Kidney tubule cell (primary cell): Measurements from ENCODE around the gene OLFM4.
A peak's percentile ranks its signal among the peaks of the same experiment; 100 is the strongest.
"Not testable (repeated sequence)": the region's sequence is repeated elsewhere in the genome, so short reads cannot be mapped to it uniquely, and the experiment has no call there.

Source experiments
- DNase-seq: peaks from one replicate; pipeline ENCODE4 v3.0.0-alpha.2; 2018; ENCODE audit warnings: low spot score

Gene OLFM4

GRCh38 chr13:53028637-53029203 lies at the start of gene OLFM4:
OLFM4 (plus strand) TSS chr13:53028813; CDS start chr13:53028837, 24 bp downstream.
- DNase-seq = peak; percentile 2

- DNase-seq = no peak
Observed at GRCh38 chr13:52978989-52979388, 49.6 kb upstream of the OLFM4 start.

DNA sequence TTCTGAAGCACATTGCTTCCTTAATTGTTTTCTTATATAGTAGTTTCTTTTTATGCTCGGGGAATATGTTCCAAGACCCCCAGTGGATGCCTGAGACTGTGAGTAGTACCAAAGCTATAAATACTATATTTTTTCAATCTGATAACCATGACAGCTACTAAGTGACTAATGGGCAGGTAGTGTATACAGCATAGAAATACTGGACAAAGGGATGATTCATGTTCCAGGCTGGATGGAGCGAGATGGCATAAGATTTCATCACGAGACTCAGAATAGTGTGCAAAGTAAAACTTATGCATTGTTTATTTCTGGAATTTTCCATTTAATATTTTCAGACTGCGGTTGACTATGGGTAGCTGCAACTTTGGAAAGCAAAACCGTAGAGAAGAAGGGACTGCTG lies 47.9 kb upstream of the OLFM4 start:
- DNase-seq = peak; percentile 19

DNA sequence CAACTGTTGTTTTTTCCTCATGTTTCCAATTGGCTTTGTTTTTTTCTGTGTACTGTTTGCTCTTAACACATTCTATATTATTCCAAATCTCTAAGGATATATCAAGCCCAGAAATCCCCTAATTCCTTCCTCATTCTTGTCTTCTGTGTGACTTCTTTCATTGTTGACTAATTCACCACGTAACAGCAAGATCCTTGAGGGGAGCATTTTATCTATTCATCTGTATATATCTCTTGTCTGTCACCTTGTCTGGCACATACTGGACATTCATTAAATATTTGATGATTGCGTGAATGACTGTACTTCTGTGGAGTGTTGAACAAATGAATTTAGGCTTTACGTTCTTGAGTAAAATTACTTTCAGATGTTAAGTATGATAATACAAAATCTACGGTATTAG lies 44.8 kb upstream of the OLFM4 start:
- DNase-seq = peak; percentile 79

GRCh38 chr13:52984881-52985363 lies 43.7 kb upstream of the OLFM4 start:
- DNase-seq = no peak

- no peak for DNase-seq
Observed at GRCh38 chr13:52991344-52992020, 37.1 kb upstream of the OLFM4 start.

- DNase-seq = no peak
Observed at GRCh38 chr13:52992110-52992509, 36.5 kb upstream of the OLFM4 start.

DNA sequence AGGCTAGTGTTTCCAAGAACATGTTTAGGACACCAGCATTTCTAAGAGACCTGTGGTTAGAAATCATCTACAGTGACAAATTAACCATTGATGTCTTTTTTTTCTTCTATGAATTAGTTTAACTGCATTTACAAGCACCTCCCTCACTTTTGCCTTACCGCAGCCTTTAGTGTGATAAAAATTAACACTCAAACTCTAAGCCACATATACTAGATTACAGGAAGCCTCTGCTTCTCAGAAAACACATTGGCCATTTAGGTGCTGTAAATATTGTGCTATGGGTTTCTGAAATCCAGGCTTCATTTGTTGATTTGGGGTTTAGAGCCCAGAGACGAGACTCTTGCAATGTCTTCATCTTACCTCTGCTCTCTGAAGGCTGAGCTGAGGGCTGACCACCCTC lies 34.6 kb upstream of the OLFM4 start:
- no peak for DNase-seq

- DNase-seq = no peak
Observed at GRCh38 chr13:52994865-52995264, 33.7 kb upstream of the OLFM4 start.

DNA sequence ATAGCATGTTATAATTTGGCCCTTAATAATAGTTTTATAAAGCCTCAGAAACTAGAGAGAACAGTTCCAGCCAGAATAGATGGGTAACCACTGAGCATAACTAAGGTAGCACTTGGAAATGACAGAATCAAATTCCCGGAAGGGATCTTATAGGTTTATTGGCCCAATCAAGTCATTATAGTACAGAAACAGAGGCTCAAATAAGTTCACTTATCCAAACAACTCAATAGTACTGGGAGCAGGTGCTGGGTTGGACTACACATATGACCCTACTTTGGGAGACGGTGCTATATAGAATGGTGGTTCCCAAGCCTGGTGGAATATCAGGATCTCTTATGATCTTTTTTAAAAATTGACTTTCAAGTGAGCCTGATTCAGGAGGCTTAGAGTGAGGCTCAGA lies 32.7 kb upstream of the OLFM4 start:
- DNase-seq = no peak

GRCh38 chr13:52997951-52998876 lies 30.4 kb upstream of the OLFM4 start:
- DNase-seq = no peak

- no peak for DNase-seq
Observed at GRCh38 chr13:52999093-52999696, 29.4 kb upstream of the OLFM4 start.

DNA sequence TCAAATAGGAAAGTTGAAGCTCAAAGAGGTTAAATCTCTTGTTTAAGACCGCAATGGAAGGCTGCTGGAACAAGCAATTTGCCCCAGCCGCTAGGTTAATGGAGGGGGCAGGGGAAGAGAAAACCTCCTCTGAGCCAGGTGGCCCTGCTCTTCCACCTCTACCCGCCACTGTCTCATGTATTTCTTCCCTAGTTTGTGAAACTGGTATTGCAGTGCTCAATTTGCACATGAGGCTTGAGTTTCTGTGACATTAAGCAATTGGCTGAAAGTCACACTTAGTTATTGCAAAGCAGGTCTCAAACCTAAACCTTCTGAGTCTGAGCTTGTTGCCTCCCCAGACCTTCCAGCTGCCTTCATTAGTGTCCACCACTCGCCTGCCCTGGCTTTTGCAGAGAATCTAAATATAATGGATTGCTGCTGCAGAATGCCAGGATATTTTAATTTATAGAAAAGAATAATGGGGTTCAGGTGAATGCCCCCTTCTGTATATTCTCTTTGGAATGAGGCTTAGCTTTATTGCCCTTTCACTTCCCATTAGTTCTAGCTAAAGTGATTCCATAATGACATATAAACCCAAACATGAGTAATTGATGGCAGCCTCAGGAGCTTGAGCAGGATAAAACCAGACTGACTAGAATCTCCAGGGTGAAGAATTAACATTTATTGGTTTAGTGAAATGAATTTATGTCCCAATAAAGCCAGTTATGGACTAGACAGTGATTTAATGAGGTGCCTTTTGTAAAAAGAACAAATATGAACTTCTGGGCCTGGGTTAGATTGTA lies 27.0 kb upstream of the OLFM4 start:
- DNase-seq = no peak

DNA sequence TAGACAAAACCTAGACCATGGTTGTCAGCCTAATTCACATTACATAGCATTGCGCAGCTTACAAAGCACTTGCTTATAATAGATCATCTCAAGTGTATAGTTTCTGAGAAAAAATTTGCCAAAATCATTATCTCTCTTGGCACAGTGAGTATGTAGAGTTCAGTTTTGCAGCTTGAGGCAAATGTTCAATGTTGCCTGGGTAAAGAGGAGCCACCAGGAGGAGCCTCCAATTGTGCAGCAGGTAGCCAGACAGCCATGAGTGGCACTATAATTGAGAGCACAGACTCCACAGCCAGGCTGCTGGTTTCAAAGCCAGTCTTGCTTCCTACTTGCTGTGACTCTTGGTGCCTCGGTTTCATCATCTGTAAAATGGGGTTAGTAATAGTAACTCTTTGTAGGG lies 24.0 kb upstream of the OLFM4 start:
- no peak for DNase-seq

GRCh38 chr13:53005626-53006025 lies 23.0 kb upstream of the OLFM4 start:
- DNase-seq = no peak

DNA sequence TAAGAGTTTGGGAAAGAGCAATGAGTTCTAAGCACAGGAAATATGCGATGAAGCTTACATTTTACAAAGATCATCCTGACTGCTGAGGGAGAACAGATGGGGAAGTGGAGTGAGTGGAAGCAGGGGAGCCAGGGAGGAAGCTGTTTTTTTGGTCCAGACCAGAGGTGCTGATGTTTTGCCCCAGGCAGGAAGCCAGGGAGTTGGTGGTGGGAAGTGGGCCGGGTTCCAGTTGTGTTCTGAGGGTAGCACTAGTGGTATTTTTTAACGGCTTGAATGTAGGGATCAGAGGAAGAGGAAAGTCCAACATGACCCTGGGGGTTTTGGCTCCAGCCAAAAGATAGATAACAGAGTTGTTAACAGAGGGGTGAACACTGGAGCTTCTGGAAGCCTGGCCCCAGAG lies 20.7 kb upstream of the OLFM4 start:
- no peak for DNase-seq

GRCh38 chr13:53010374-53011105 lies 18.1 kb upstream of the OLFM4 start:
- peak; percentile 79 for DNase-seq

- no peak for DNase-seq
Observed at GRCh38 chr13:53012707-53013106, 15.9 kb upstream of the OLFM4 start.

DNA sequence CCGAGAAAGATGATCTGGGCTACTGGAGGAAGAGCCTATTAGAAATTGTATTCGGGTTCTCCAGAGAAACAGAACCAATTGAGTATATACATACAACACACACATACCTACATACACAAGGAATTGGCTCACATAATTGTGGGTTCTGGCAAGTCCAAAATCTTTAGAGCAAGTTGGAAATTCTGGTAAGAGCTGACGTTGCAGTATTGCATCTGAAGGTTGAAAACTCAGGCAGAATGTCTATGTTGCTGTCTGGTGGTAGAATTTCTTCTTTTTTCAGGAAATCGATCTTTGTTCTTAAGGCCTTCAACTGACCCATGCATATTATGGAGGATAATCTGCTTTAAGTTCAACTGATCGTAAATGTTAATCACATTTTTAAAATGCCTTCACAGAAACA lies 15.5 kb upstream of the OLFM4 start:
- no peak for DNase-seq

- DNase-seq = not testable (repeated sequence)
Observed at GRCh38 chr13:53014018-53014417, 14.6 kb upstream of the OLFM4 start.
